CD4-positive, alpha-beta T cell treated with Interleukin-17A for 4 hours (primary cell): ENCODE results near the gene AGTR2.
"Not testable (repeated sequence)": the region's sequence is repeated elsewhere in the genome, so short reads cannot be mapped to it uniquely, and the experiment has no call there.

Experiments used
- DNase-seq: peaks from one replicate; pipeline ENCODE4 v3.0.0-alpha.2; 2020; ENCODE audit warnings: mixed read lengths

AGTR2 gene

GRCh38 chrX:116170511-116170910, at the start of gene AGTR2:
Gene AGTR2, plus strand, starts transcription at chrX:116170744. Its CDS starts 1,537 bp downstream, at chrX:116172281.
- no peak for DNase-seq

- DNase-seq, result no peak
Observed at GRCh38 chrX:116135277-116135676, 35.3 kb upstream of the AGTR2 start.

GRCh38 chrX:116141270-116141669, 29.3 kb upstream of the AGTR2 start:
- not testable (repeated sequence) for DNase-seq

GRCh38 chrX:116142976-116143375, 27.6 kb upstream of the AGTR2 start:
- no peak for DNase-seq

GRCh38 chrX:116172976-116173375, 2.4 kb downstream of the AGTR2 start:
- no peak for DNase-seq

- no peak for DNase-seq
Observed at GRCh38 chrX:116181300-116181699, 10.8 kb downstream of the AGTR2 start.

- DNase-seq, result no peak
Observed at GRCh38 chrX:116185163-116185562, 14.6 kb downstream of the AGTR2 start.

GRCh38 chrX:116194649-116195048, 24.1 kb downstream of the AGTR2 start:
- no peak for DNase-seq

- DNase-seq, result no peak
Observed at GRCh38 chrX:116198235-116198634, 27.7 kb downstream of the AGTR2 start.

GRCh38 chrX:116198810-116199209, 28.3 kb downstream of the AGTR2 start:
- DNase-seq, result no peak

- no peak for DNase-seq
Observed at GRCh38 chrX:116204932-116205331, 34.4 kb downstream of the AGTR2 start.

- DNase-seq, result no peak
Observed at GRCh38 chrX:116213262-116213661, 42.7 kb downstream of the AGTR2 start.

- not testable (repeated sequence) for DNase-seq
Observed at GRCh38 chrX:116217080-116217479, 46.5 kb downstream of the AGTR2 start.
